ENCODE data around the gene NECAB3. TPM values are rescaled to one million over a fixed set of nuclear protein-coding genes. Genes with fewer than 3 reads are reported as not detected.

The NECAB3 gene
- total and polyA plus RNA-seq, 2 of the 13 experiments (the other 11 are each of a cell fraction or from before 2014, with no cell fraction given), result 61.5 to 65.5 TPM

- TF ChIP-seq POGK (CRISPR knock-in tag; conservative IDR thresholded peaks at IDR 0.05) (peak; percentile 91), NRL (CRISPR knock-in tag; IDR thresholded peaks at IDR 0.05; ENCODE audit: borderline replicate concordance) (peak; percentile 85), ZNF354B (CRISPR knock-in tag; IDR thresholded peaks at IDR 0.05) (peak; percentile 87), ZFP1 (CRISPR knock-in tag; IDR thresholded peaks at IDR 0.05) (no peak; the same call in 1 of the 2 replicates), SP1 (IDR thresholded peaks at IDR 0.05) (no peak), SP1 (CRISPR knock-in tag; IDR thresholded peaks at IDR 0.05) (peak; percentile 91), HDAC1 (CRISPR knock-in tag; IDR thresholded peaks at IDR 0.05) (peak; percentile 96), DMAP1 (CRISPR knock-in tag; IDR thresholded peaks at IDR 0.05) (no peak; the same call in 1 of the 2 replicates), FOSL2 (CRISPR knock-in tag; IDR thresholded peaks at IDR 0.05) (peak; percentile 41), MYPOP (CRISPR knock-in tag; IDR thresholded peaks at IDR 0.05) (peak; percentile 84), KDM5B (CRISPR knock-in tag; IDR thresholded peaks at IDR 0.05; ENCODE audit: borderline replicate concordance) (peak; percentile 99), ELK4 (CRISPR knock-in tag; IDR thresholded peaks at IDR 0.05; ENCODE audit: borderline replicate concordance) (peak; percentile 51; the same call in 1 of the 2 replicates), ZNF329 (CRISPR knock-in tag; IDR thresholded peaks at IDR 0.05; ENCODE audit: low read depth) (peak; percentile 91), JDP2 (CRISPR knock-in tag; IDR thresholded peaks at IDR 0.05; ENCODE audit: borderline replicate concordance) (no peak), ZSCAN5A (CRISPR knock-in tag; IDR thresholded peaks at IDR 0.05; ENCODE audit: borderline replicate concordance) (peak; percentile 89; the same call in 1 of the 2 replicates), PPARG (CRISPR knock-in tag; conservative IDR thresholded peaks at IDR 0.05) (no peak; the same call in 1 of the 2 replicates), TAF15 (IDR thresholded peaks at IDR 0.05; ENCODE audit: low read depth, low read length, poor library complexity, severe bottlenecking) (peak; percentile 99), ZNF780A (CRISPR knock-in tag; IDR thresholded peaks at IDR 0.05) (peak; percentile 91; the same call in 1 of the 2 replicates), CBFB (CRISPR knock-in tag; IDR thresholded peaks at IDR 0.05) (no peak; the same call in none of the 2 replicates), SIX1 (CRISPR knock-in tag; IDR thresholded peaks at IDR 0.05; ENCODE audit: borderline replicate concordance) (no peak), ZBTB42 (CRISPR knock-in tag; IDR thresholded peaks at IDR 0.05) (peak; percentile 93), ZBTB14 (CRISPR knock-in tag; IDR thresholded peaks at IDR 0.05) (peak; percentile 46; the same call in 1 of the 2 replicates), SAFB2 (CRISPR knock-in tag; IDR thresholded peaks at IDR 0.05; ENCODE audit: borderline replicate concordance, low read depth) (peak; percentile 100)
These were observed 10.8 kb downstream of the NECAB3 start (continued) for GRCh38 chr20:33663161-33664084.
